CD4-positive, alpha-beta T cell treated with Interleukin-10 for 1 hour (primary cell): ENCODE results near the gene GOLGA8S.
"Not testable (repeated sequence)": the region's sequence is repeated elsewhere in the genome, so short reads cannot be mapped to it uniquely, and the experiment has no call there.

ENCODE experiments used
- DNase-seq: peaks from one replicate; pipeline ENCODE4 v3.0.0-alpha.2; 2020

The GOLGA8S gene, protein sequence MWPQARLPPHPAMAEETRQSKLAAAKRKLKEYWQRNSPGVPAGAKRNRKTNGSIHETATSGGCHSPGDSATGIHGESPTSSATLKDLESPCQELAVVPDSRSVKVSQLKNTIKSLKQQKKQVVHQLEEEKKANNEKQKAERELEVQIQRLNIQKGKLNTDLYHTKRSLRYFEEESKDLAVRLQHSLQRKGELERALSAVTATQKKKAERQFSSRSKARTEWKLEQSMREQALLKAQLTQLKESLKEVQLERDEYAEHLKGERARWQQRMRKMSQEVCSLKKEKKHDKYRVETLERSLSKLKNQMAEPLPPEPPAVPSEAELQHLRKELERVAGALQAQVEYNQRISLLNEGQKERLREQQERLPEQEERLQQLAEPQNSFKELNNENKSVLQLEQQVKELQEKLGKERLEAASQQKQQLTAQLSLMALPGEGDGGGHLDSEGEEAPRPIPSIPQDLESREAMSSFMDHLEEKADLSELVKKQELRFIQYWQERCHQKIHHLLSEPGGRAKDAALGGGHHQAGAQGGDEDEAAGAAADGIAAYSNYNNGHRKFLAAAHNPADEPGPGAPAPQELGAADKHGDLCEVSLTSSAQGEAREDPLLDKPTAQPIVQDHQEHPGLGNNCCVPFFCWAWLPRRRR

DNA sequence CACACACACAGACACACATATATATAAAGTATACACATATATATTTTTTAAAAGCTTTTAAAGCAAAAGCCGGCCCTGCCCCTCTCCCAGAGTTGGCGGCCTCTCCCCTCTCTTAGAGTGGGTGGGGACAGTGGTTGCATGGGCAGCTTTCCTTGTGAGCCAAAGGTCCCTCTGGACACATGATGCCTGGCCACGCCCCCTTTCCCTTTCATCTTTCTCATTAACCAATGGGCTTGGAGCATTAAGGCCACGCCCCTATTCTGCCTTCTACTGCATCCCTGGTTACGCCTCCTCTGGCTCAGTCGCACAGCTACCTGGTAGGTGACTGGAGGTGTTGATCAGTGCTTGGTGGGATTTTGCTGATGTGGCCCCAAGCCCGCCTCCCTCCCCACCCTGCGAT lies at the start of gene GOLGA8S:
Gene GOLGA8S (plus strand): TSS at position 301 of the 400 bp plus-strand sequence. CDS start 62 bp downstream, at position 363.
- not testable (repeated sequence) for DNase-seq

DNA sequence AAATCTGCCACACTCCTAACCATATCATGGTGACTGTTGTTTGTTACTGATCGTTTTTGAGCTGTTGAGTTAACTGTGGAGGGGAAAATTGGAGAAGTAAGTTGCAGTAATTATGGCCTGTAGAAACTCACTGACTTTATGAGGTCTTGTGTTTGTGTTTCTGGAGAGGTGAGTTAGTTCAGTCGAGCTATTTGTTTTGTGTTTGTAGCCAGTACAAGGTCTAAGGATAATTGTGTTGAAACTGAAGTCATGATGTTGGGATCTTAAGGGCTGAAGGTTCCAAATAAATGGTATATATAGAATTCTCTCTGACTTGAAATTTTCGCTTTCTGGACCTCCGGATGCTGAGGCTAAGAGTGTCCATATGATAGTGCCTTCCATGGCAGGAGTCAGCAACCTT lies 49.7 kb upstream of the GOLGA8S start:
- DNase-seq, result not testable (repeated sequence)

DNA sequence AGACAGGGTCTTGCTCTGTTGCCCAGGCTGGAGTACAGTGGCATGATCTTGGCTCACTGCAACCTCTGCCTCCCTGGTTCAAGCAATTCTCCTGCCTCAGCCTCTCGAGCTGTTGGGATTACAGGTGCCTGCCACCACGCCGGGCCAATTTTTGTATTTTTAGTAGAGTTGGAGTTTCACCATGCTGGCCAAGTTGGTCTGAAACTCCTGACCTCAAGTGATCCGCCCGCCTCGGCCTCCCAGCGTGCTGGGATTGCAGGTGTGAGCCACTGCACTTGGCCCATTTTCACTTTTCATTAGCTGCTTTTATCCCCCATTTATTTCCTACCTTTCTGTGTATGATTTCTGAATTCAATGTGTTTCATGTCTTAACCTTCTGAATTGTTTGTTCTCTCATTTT lies 48.6 kb upstream of the GOLGA8S start:
- not testable (repeated sequence) for DNase-seq

DNA sequence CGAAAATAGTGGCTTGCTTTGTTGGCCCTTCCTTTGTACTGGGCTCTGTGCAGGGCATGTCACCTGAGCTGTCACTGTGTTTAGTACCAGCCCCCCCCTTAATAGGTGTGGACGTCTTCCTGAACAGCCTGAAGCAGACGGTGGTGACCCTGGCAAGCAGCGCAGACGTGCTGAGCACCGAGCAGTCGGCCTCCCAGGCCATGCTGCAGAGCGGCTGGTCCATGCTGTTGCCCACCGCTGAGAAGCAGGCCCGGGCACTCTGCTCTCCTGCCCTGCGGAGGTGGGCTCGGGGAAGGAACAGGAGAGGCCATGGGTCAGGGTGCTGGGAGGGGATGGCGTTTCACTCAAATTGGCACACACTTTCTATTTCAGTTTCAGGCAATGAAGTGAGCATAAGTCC lies 43.3 kb upstream of the GOLGA8S start:
- not testable (repeated sequence) for DNase-seq

DNA sequence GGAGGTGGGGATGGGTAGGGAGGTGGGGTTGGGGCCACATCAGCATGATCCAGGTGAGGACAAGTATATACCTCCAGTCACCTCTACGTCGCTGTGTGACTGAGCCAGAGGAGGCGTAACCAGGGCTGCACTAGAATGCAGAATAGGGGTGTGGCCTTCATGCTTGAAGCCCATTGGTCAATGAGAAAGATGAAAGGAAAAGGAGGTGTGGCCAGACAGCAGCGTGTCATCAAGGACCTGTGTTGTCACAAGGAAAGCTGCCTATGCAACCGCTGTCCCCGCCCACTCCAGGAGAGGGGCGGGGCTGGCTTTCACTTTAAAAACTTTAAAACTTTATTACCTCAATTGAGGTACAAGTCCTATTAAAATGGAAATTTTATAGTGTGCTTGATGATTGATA lies 20.5 kb upstream of the GOLGA8S start, which contains the start of gene GOLGA6L26:
Gene GOLGA6L26 (minus strand): TSS at position 101 of the 400 bp plus-strand sequence. CDS start 61 bp downstream, at position 40.
- DNase-seq, result not testable (repeated sequence)

DNA sequence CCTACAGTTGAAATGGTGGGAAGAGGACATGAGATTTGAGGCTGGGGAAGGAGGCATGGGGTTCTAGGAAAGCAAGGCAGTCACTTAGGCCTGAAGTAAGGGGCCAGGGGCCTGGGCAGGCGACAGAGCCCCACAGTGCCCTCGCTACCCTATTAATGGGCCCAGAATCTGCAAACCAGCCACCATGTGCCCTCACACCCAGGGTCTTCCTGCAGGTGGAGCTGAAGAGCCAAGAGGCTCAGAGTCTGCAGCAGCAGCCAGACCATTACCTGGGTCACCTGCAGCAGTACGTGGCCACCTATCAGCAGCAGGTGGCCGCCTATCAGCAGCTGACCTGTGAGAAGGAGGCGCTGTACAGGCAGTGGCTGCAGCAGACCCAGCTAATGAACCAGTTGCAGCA lies 8.1 kb downstream of the GOLGA8S start:
- not testable (repeated sequence) for DNase-seq

DNA sequence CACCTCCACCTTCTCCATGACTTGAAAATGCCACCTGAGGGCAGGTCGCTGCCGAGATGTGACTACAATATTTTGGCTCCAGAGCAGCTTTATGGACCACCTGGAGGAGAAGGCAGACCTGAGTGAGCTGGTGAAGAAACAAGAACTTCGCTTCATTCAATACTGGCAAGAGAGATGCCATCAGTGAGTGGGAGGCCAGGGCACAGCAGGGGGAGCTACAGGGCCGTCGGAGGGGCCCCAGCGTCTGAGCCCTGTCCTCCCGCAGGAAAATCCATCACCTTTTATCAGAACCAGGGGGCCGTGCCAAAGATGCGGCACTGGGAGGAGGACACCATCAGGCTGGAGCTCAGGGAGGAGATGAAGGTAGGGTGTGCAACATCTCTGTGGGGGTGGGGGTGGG lies 9.7 kb downstream of the GOLGA8S start:
- not testable (repeated sequence) for DNase-seq

DNA sequence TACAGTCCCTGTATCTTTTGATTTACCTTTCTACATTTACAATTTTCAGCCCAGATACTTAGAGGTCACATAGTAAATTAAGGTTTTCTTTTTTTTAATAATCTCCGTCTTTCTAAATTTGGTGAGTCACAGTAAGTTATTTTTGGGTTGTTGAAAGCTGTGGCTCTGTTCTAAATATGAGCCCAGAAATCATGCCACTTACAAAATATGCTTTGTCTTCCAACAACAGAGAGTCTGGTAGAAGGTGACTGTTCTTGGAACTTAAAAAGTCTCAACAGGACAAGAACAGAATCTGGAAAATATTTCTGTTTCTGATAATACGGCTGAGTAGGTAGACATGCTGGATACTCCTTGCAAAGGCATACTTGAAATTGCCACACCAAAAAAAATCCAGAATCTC lies 16.0 kb downstream of the GOLGA8S start:
- no peak for DNase-seq

DNA sequence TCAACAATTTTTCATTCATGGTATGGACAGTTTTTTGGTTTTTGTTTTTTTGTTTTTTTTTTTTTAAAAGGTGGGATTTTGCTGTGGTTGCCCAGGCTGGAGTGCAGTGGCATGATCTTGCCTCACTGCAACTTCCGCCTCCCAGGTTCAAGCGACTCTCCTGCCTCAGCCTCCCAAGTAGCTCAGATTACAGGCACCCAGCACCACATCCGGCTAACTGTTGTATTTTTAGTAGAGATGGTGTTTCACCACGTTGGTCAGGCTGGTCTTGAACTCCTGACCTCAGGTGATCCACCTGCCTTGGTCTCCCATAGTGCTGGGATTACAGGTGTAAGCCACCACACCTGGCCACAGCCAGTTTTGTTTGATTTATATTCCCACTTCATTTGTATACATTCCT lies 16.6 kb downstream of the GOLGA8S start:
- not testable (repeated sequence) for DNase-seq

DNA sequence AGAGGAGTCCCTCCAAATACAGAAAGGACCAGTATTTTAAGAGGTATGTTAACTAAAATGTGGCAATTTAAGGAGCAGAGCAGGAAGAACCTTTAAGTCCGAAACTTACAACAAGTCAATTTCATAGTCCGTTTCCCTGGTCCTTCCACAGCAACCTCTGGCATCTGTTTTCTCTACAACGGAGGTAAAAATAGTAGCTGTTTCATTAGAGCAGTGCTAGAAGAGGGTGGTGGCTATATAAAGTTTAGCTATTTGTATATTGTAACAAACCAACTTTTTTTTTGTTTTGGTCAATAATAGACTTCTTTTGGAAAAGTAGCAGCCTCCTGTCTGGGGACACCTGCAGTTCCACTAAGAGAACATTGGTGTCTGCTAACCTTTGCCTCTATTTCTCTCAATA lies 17.3 kb downstream of the GOLGA8S start:
- not testable (repeated sequence) for DNase-seq

DNA sequence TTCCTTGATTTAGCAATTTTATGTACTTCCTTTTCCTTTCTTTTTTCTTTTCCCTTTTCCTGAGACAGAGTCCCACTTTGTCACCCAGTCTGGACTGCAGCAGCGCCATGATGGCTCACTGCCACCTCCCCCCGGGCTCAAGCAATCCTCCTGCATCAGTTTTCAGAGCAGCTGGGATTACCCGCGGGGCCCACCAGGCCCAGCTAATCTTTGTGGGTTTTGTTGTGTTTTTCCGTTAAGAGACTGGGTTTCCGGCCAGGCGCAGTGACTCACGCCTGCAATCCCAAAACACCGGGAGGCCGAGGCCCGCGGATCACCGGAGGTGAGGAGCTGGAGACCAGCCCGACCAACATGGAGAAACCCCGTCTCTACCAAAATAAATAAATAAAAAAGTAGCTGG lies 17.7 kb downstream of the GOLGA8S start:
- DNase-seq, result no peak

DNA sequence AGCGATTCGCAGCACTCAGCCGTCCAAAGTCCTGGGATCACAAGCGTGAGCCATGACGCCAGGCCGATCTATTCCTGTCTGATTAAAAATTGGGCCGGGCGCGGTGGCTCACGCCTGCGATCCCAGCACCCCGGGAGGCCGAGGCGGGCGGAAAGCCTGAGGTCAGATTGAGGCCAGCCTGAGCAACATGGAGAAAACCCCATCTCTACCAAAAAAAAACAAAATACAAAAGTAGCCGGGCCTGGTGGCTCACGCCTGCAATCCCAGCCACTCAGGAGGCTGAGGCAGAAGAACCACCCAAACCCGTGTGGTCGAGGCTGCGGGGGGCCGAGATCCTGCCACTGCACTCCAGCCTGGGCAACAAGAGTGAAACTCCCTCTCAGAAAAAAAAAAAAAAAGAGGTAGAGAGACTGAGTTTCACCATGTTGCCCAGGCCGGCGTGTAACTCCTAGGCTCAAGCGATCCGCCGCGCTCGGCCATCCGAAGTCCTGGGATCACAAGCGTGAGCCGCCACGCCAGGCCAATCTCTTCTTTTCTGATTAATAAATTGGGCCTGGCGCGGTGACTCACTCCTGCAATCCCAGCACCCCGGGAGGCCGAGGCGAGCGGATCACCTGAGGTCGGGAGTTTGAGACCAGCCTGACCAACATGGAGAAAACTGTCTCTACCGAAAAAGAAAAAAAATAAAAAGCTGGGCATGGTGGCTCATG lies 18.5 kb downstream of the GOLGA8S start:
- not testable (repeated sequence) for DNase-seq

DNA sequence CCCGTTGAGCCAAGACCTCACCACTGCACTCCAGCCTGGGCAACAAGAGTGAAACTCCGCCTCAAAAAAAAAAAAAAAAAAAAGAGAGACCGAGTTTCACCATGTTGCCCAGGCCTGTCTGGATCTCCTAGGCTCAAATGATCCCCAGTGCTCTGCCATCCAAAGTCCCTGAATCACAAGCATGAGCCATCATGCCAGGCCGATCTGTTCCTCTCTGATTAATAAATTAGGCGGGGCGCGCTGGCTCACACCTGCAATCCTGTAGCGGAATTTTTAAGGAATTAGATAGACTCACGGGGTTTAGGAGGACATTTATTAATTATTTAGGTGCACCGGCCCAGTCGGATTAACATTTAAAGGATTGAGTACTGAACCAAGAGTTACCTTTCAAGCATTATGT lies 19.7 kb downstream of the GOLGA8S start:
- not testable (repeated sequence) for DNase-seq

DNA sequence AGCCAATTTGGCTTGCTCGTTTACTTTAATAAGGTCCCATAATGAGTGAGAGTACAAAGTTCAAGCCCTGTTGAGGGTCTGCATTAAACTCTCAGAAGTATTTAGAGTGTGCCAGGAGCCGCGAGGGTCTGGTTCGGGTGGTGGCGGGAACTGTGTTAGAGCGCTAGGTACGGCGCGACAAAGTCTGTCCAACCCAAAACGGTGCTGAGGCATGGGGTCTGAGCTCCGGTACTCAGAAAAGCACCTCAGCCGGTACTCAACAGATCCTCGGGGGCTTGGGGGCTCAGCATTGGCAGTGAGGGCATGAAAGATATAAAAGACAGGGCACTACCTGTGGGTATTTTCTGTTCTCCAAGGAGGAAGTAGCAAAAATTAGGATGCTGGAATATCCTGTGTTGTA lies 24.4 kb downstream of the GOLGA8S start:
- not testable (repeated sequence) for DNase-seq

DNA sequence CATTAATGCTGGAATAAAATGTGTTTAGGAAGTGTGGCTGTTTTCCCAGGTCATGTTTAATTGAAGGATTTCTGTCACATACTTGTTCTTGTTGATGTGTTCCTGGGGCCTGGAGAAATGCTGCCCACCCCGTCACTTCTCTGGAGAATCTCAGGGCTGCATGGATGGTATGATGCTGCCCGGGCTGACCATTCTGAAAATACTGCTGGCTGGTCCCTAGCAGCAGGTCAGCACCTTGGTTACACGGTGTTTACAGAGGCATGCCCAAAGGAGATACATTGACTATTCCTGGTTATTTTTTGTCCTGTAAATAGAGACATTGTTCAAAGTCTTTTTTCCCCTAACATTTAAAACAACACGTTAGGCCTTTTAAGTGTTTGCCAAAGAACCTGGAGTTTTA lies 26.2 kb downstream of the GOLGA8S start:
- not testable (repeated sequence) for DNase-seq

DNA sequence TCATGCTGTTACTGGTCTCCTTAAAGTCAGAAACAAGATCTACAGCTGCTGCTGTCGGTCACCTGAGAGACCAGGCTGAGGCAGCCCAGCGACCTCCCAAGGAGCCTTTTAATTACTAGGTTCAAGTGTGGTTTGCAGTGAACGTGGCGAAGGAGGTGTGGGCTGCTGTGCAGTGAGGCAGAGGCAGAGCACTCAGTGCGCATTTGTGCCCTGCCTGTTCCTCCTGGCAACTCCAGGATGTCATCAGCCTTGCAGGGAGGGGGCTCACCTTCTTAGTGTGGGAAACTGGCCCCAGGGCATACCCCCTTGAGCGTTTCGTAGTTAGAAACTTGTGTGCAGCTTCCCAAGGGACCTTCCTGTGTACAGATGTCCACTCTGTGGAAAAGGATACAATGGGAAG lies 26.6 kb downstream of the GOLGA8S start:
- DNase-seq, result not testable (repeated sequence)

DNA sequence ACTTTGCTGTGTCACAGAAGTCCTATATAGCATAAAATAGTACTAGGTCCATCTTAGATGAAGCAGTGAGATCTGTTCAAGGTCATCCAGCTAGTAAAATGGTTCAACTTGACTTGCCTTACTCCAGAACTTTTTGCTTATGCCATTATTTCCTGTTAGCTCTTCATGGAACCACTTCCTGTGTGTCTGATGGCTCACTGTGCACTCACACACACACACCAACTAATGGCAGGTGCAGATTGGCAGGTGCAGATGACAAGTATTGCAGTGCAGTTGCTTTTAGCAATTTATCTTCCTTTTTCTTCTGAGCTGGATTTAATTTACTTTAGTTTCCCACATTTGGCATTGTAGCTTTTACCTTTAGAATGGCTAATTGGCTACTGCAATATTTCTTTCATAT lies 29.8 kb downstream of the GOLGA8S start:
- no peak for DNase-seq

DNA sequence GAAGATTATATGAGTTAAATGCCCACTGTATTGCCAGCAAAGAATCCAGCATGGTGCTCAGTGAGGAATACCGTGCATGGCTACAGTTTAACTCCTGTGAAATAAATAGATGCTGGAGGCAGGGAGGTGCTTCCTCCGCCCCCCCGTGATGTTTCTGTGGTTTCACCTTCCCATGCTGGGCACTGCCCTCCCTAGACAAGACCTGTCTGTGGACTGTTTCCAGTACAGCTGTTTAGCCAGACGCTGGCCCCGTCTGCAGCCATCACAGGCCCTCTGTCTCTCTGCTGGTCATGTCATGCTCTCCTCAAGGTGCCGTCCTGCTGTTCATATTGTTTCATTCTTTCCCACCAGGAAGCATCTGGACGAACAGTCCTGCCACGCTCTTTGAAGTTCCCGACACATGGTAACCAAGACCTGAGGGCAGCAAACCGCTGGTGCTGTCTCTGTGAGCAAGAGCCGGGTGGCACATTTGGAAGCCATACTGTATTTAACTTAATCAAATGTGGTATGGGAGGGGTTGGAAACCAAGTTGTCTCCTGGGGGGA lies 31.4 kb downstream of the GOLGA8S start:
- DNase-seq, result no peak

DNA sequence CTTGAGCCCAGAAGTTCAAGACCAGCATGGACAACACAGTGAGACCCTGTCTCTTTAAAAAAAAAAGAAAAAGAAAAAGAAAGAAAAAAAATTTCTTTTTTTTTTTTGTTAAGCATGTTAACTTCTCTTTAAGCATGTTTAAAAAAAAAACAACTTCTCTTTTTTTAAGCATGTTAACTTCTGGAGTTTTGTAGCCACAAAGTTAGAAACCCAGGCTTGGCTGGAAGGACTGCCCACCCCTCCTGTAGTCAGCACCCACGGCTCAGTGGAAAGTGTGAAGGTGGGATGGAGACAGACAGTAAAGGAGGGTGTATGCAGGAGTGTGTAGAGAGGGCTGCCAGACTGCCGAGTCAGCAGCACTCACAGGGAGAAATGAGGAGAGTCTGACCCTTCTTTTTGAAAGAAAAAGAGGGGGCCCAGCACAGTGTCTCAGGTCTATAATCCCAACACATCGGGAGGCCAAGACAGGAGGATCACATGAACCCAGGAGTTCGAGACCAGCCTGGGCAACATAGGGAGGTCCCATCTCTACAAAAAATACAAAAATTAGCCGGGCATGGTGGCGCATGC lies 33.2 kb downstream of the GOLGA8S start:
- no peak for DNase-seq

DNA sequence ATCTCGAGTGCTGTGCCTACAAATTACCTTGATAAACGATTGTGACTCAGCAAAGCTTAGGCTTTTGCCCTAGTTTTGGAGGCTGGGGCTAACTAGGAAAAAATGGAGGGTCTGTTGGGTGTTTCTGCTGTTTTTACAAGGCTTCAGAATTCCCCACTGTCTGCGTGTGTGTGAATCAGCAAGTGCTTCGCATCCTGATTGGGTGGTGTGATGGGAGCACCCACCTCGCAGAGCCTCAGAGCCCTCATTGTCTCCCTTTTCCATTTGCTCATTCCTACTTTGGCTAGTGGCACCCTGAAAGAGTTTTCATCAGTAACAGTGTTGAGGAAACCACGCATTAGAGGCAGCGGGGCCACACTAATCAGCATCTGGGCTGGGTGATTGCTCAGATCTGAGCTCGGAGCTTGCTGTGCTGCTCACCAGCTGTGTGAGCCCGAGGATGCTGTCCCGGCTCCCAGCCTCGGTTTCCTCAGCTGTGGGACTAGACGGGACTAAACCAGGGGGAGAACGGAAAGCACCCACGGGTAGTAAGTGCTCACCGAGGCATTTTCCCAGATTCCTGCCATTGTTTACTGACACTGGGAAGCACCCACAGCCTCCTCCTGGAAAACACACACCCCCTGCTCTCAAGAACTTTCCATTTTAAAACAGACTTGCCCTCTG lies 40.6 kb downstream of the GOLGA8S start:
- no peak for DNase-seq

DNA sequence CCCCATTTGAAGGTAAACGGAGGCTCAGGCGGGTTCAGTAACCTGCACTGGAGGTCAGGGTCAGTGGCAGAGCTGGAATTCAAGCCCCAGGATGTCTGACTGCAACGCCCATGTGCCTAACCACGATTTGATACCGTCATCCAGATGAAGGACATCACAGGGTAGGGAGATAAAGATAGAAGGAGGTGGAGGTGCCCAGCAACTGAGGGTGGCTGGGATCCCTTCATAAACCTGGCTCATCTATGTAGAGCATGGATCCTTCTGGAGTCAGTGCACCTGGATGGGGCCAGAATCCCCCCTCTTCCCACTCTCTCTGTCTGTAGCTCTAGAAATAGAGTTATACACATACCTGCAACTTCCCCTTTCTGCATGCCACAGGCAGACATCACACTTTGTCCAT lies 41.3 kb downstream of the GOLGA8S start:
- DNase-seq, result no peak

DNA sequence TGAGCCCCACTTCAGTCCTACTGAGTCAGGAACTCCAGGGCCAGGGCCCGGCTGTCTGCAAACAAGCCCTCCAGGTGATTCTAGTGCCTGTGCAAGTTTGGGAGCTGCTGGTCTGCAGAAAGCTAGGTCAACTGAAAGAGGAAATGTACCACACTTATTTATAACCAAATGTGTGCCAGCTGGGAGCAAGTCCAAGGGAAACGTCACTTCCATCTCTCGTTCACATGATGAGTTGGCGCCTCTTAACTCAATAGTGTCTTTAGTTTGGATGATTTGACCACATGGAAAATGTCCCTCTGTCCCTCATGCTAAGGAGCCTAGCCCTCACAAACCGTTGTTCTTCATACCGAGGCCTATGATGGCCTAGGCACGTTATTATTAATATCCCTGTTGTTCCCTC lies 43.2 kb downstream of the GOLGA8S start:
- no peak for DNase-seq
